OCI-M2 (cell line): Measurements from ENCODE around the gene ZNF556.
"Not testable (repeated sequence)": the region's sequence is repeated elsewhere in the genome, so short reads cannot be mapped to it uniquely, and the experiment has no call there.

ENCODE experiments used
- DNase-seq: peaks from one replicate; lab custom pipeline; 2025; ENCODE audit not compliant: unreplicated experiment; lab: John Stamatoyannopoulos, UW

ZNF556 gene

DNA sequence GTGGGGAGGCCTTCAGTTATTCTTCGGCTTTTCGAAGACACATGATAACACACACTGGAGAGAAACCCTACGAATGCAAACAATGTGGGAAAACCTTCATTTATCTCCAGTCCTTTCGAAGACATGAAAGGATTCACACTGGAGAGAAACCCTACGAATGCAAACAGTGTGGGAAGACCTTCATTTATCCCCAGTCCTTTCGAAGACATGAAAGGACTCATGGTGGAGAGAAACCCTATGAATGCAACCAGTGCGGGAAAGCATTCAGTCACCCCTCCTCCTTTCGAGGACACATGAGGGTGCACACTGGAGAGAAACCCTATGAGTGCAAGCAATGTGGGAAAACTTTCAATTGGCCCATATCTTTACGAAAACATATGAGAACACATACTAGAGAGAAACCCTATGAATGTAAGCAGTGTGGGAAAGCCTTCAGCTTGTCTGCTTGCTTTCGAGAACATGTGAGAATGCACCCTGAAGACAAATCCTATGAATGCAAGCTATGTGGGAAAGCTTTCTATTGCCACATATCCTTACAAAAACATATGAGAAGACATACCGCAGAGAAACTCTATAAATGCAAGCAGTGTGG, 14.0 kb upstream of the ZNF556 start:
- no peak for DNase-seq

DNA sequence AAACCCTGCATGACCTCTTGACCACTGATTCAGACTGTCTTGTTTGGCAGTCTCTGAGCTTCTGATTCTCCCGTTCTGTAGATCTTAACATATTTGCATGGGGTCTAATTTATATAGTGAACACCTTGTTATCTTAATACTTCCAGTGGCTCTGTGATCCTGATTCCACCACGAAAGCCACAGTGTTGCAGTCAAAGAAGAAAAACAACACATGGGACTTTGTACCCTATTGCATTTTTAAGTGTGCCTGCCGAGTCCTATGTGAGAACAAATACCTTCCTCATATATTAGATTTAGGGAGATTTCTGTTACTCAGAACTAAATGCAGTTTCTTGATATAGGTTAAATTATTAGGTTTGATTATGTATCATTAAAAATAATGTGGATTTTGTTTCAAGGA, 12.3 kb upstream of the ZNF556 start:
- no peak for DNase-seq

DNA sequence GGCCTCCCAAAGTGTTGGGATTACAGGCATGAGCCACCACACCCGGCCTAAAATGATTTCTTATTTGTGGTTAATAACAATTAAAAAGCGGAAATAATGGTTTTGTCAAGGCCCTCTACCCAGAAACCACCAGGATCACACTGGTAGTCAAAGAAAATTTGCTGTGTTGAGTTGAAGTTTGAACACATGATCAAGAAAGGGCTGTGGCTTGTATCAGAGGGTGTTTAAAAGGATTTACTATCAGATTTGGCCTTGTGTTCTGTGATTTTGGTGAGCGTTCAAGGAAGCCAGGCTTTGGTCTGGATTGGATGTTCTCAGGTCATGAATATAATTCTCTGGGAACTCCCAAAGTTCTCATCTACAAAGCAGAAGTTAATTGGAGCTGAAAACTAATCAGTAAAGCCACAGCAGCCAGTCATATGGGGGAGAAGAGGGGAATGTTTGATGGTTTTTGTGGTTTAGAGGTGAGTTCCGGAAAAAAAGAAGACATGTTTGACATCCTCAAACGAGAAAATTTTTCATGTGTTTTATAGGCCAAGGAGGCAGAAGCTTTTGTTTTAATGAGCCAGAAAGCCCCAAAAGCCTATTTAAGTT, 10.6 kb upstream of the ZNF556 start:
- DNase-seq, result no peak

GRCh38 chr19:2858864-2859263, 8.3 kb upstream of the ZNF556 start:
- DNase-seq, result no peak

GRCh38 chr19:2863816-2864215, 3.3 kb upstream of the ZNF556 start:
- DNase-seq, result no peak

GRCh38 chr19:2865334-2866100, 1.6 kb upstream of the ZNF556 start:
- peak; percentile 34 for DNase-seq

- no peak for DNase-seq
Measured at GRCh38 chr19:2866495-2867024, 575 bp upstream of the ZNF556 start.

- no peak for DNase-seq
Measured at GRCh38 chr19:2869618-2870017, 2.5 kb downstream of the ZNF556 start.

DNA sequence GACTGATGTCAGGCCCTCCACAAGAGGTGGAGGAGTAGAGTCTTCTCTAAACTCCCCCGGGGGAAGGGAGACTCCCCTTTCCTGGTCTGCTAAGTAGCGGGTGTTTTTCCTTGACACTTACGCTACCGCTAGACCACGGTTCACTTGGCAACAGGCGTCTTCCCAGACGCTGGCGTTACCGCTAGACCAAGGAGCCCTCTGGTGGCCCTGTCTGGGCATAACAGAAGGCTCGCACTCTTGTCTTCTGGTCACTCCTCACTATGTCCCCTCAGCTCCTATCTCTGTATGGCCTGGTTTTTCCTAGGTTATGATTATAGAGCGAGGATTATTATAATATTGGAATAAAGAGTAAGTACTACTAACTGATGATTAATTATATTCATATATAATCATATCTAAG, 5.0 kb downstream of the ZNF556 start:
- not testable (repeated sequence) for DNase-seq

- DNase-seq, result no peak
Measured at GRCh38 chr19:2877398-2878331, 10.5 kb downstream of the ZNF556 start.

DNA sequence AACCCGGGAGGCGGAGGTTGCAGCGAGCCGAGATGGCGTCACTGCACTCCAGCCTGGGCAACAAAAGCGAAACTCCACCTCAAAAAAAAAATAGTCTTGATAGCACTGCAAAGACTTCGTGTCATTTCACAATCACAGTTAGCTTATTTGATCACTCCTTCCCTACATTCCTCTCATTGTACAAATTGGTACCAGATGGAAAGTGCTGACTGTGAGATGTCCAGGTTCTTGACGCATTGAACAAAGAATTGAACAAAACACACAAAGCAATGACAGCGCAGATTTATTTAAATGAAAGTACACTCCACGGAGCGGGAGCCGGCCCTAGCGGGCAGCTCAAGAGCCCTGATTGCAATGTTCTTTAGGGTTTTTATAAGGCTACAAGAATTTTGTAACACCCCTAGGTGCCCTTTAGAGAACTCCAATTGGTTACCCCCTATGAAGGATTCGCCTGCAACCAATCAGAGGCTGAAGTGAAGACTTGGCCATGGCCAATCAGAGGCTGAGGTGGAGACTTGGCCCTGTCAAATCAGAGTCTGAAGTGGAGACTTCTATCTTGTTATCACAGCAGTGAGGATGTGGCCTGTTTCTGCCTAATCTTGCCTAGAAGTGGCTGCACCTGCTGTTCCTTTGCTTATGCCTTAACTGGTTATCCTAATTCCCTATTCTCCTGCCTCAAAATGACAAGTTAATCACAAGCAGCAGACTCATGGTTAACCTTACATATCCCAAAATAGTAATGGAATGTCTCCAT, 16.7 kb downstream of the ZNF556 start:
- DNase-seq, result no peak

DNA sequence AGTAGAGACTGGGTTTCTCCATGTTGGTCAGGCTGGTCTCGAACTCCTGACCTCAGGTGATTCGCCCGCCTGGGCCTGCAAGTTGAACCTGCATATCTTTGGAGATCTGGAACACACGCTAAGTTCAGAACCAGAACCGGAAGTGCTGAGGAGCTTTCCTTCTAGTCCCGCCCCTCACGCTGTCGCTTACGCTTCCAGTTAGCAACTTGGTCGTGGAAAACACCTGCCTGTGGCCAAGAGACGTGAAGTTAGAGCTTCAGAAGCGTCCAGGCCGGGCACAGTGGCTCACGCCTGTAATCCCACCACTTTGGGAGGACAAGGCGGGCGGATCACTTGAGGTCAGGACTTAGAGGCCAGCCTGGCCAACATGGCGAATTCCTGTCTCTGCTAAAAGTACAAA, 18.6 kb downstream of the ZNF556 start:
- DNase-seq, result no peak

- peak; percentile 53 for DNase-seq
Measured at GRCh38 chr19:2887391-2887914, 20.3 kb downstream of the ZNF556 start.

GRCh38 chr19:2888731-2889224, 21.6 kb downstream of the ZNF556 start:
- DNase-seq, result no peak

DNA sequence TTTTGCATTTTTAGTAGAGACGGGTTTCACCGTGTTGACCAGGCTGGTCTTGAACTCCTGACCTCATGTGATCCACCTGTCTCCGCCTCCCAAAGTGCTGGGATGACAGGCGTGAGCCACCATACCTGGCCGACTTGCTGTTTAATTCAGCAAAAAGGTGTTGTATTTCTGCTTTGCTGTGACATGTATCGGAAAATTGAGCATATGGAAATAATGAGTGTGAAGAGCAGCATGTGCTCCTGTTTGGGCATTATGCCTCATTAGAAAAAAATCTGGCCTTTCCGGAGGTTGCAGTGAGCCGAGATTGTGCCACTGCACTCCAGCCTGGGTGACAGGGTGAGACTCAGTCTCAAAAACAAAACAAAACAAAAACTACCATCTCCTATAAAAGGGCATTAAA, 23.4 kb downstream of the ZNF556 start:
- DNase-seq, result not testable (repeated sequence)

- DNase-seq, result no peak
Measured at GRCh38 chr19:2896694-2897093, 29.6 kb downstream of the ZNF556 start.

GRCh38 chr19:2900296-2901252, 33.4 kb downstream of the ZNF556 start, which contains the start of gene ZNF57:
ZNF57 (plus strand) TSS chr19:2900928; CDS start chr19:2901046, 118 bp downstream.
- peak; percentile 89 for DNase-seq

DNA sequence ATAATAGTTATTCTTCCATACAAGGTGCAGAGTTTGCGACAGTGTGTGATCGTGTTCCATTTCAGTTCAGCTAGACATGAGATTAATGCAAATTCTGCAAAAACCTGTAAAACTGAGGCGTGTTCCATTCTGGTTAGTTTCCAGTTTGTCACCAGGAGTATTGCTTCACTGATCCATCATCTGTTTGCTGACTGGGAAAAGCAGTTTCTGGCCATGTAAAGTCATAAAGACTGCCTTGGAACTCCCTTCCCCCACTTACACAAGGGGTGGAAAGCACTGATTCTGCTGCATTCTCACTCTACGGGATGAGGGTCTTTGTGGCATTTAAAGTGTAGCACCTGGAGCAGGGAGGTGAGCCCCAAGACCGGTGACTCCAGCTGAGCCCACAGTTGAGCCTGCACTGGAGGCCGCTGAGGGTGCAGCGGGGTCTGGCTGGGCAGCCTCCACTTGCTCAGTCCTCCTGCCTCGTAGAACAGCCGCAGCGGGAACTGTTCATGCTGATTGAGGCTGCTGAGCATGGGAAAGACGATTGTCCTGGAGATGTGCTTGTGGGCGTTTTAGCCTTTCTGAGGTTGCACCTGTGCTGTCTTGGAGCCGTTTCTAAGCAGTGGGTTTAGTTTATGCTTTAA, 35.6 kb downstream of the ZNF556 start:
- DNase-seq, result no peak
